Endothelial cell of umbilical vein (primary cell): ENCODE data around the gene ERCC4. TPM values are rescaled to one million over a fixed set of nuclear protein-coding genes. Genes with fewer than 3 reads are reported as not detected.

ENCODE experiments used
- BruUV-seq: library from RNA; stranded (reverse); fragments of 400-500 nt; replicated peaks from 2 replicates; lab custom pipeline; 2021; lab: Mats Ljungman, UMichigan
- CTCF ChIA-PET: fragments of 300-600, 350-600 bp; sonication (Branson Sonifier 250); formaldehyde crosslinking; loops from one replicate; lab custom pipeline; 2021; ENCODE audit warnings: antibody characterized with exemption, inconsistent platforms; lab: Charles Lee
- POLR2A ChIA-PET: fragments of 300-600, 350-600 bp; sonication (Branson Sonifier 250); formaldehyde crosslinking; loops from one replicate; lab custom pipeline; 2021; ENCODE audit warnings: antibody characterized with exemption, inconsistent platforms; lab: Charles Lee
- DNase-seq: peaks from one replicate; pipeline ENCODE4 v3.0.0-alpha.2; 2011; ENCODE audit warnings: low read depth, low spot score
- FAIRE-seq: peaks from 2 replicates; lab custom pipeline; 2011; peaks lifted over from hg19 to GRCh38; lab: Jason Lieb, UNC
- H2AFZ ChIP-seq: 2 replicates; pipeline ENCODE4 v1.6.0; 2012; ENCODE audit warnings: low read depth, low read length, control low read depth, inconsistent platforms
- H3K27ac ChIP-seq: 2 replicates; pipeline ENCODE4 v1.5.1; 2011; ENCODE audit warnings: low read depth, mild to moderate bottlenecking, control low read depth, low read length, moderate library complexity; ENCODE audit not compliant: insufficient read depth
- H3K27me3 ChIP-seq, 2 experiments: 2 replicates each; pipeline versions ENCODE4 v1.6.0 to v1.6.1; 2011; ENCODE audit warnings: low read length in 2 of 2, mixed read lengths in 1 of 2; ENCODE audit not compliant: control insufficient read depth in 2 of 2, insufficient read depth in 2 of 2
- H3K36me3 ChIP-seq, 2 experiments: 2 replicates in 1 of 2; 3 replicates in 1 of 2; pipeline ENCODE4 v1.5.1; 2011; ENCODE audit warnings: low read length in 2 of 2, mild to moderate bottlenecking in 1 of 2, moderate library complexity in 1 of 2; ENCODE audit not compliant: control insufficient read depth in 2 of 2, insufficient read depth in 2 of 2; ENCODE audit errors: extremely low read depth in 1 of 2
- H3K4me1 ChIP-seq: 3 replicates; pipeline ENCODE4 v1.5.1; 2011; ENCODE audit warnings: mild to moderate bottlenecking, low read length; ENCODE audit not compliant: control insufficient read depth, insufficient read depth; ENCODE audit errors: extremely low read depth
- H3K4me2 ChIP-seq: 2 replicates; pipeline ENCODE4 v1.6.1; 2011; ENCODE audit warnings: low read length, control low read depth, mixed read lengths; ENCODE audit not compliant: insufficient read depth
- H3K4me3 ChIP-seq, 3 experiments: fragments of 200-600 bp in 1 of 3; sonication (generic), shearing (Covaris generic) in 1 of 3; replicated peaks in 1 of 3; 2 replicates each; pipeline ENCODE4 v1.5.1; 2011 to 2016; ENCODE audit warnings: control low read depth in 3 of 3, low read length in 3 of 3, mild to moderate bottlenecking in 2 of 3, inconsistent platforms in 1 of 3, low read depth in 1 of 3, moderate library complexity in 1 of 3; ENCODE audit not compliant: insufficient read depth in 1 of 3
- H3K79me2 ChIP-seq: 2 replicates; pipeline ENCODE4 v1.6.0; 2012; ENCODE audit warnings: low read length, inconsistent platforms; ENCODE audit not compliant: control insufficient read depth, insufficient read depth
- H3K9ac ChIP-seq: replicated peaks from 2 replicates; pipeline ENCODE3; 2011; ENCODE audit warnings: low read length, control low read depth; ENCODE audit not compliant: insufficient read depth; ENCODE audit errors: extremely low read depth
- H3K9me1 ChIP-seq: replicated peaks from 3 replicates; pipeline ENCODE4 v1.6.0; 2011; ENCODE audit warnings: mild to moderate bottlenecking, low read length; ENCODE audit not compliant: control insufficient read depth, insufficient read depth; ENCODE audit errors: extremely low read depth
- H3K9me3 ChIP-seq: replicated peaks from 2 replicates; pipeline ENCODE4 v1.5.1; 2012; ENCODE audit warnings: low read length, inconsistent platforms; ENCODE audit not compliant: control insufficient read depth, insufficient read depth
- H4K20me1 ChIP-seq: replicated peaks from 2 replicates; pipeline ENCODE3; 2011; ENCODE audit warnings: mild to moderate bottlenecking, low read length; ENCODE audit not compliant: control insufficient read depth, insufficient read depth; ENCODE audit errors: extremely low read depth
- CTCF ChIP-seq, 2 donors: IDR thresholded peaks; 1 replicate in 1 of 2; 2 replicates in 1 of 2; pipeline ENCODE4 v1.5.1; 2011; ENCODE audit warnings: low read length in 2 of 2, mild to moderate bottlenecking in 2 of 2, moderate library complexity in 2 of 2, control low read depth in 1 of 2, inconsistent platforms in 1 of 2, low read depth in 1 of 2; ENCODE audit not compliant: insufficient read depth in 1 of 2; ENCODE audit errors: extremely low read depth in 1 of 2
- EZH2 ChIP-seq: IDR thresholded peaks from 2 replicates; pipeline ENCODE4 v1.6.1; 2012; ENCODE audit warnings: borderline replicate concordance, low read depth, mild to moderate bottlenecking, moderate library complexity, low read length, inconsistent platforms; ENCODE audit not compliant: severe bottlenecking
- FOS ChIP-seq: IDR thresholded peaks from 2 replicates; pipeline ENCODE4 v1.6.1; 2011; ENCODE audit warnings: mild to moderate bottlenecking, low read length, moderate library complexity, borderline replicate concordance; ENCODE audit not compliant: insufficient read depth
- GATA2 ChIP-seq: IDR thresholded peaks from 2 replicates; pipeline ENCODE4 v1.7.0; 2011; ENCODE audit warnings: low read depth, mild to moderate bottlenecking, moderate library complexity, mixed read lengths, low read length; ENCODE audit not compliant: insufficient read length, insufficient read depth
- JUN ChIP-seq: IDR thresholded peaks from 2 replicates; pipeline ENCODE4 v1.6.1; 2011; ENCODE audit warnings: borderline replicate concordance, low read depth; ENCODE audit not compliant: insufficient read length, insufficient read depth
- MAX ChIP-seq: IDR thresholded peaks from 2 replicates; pipeline ENCODE4 v1.6.1; 2011; ENCODE audit not compliant: insufficient read depth, insufficient read length
- MYC ChIP-seq: IDR thresholded peaks from one replicate; pipeline ENCODE4 v1.6.1; 2011; ENCODE audit warnings: mild to moderate bottlenecking, low read depth, low read length
- POLR2A ChIP-seq: IDR thresholded peaks from 2 replicates; pipeline ENCODE4 v1.6.1; 2012; ENCODE audit warnings: low read depth, mild to moderate bottlenecking, control low read depth, low read length
- POLR2AphosphoS5 ChIP-seq: IDR thresholded peaks from 2 replicates; pipeline ENCODE4 v1.6.1; 2012; ENCODE audit warnings: low read depth, mild to moderate bottlenecking, control low read depth, low read length, moderate library complexity; ENCODE audit not compliant: insufficient read depth
- dilution Hi-C: fragments of 300-500 bp; cut with MboI; formaldehyde crosslinking; loops from one replicate; pipeline ENCODE4 v1.15.0; 2019; ENCODE audit warnings: low sequenced_read_pairs; ENCODE audit not compliant: extremely low pct_ligation_motif_present
- intact Hi-C: fragments of 100-400 bp; cut with micrococcal nuclease; formaldehyde crosslinking; loops from one replicate; pipeline ENCODE4 v1.10.0; 2022
- polyA plus RNA-seq, 4 experiments: library from polyadenylated mRNA; depleted of rRNA in 3 of 4; stranded (reverse) in 3 of 4; unstranded in 1 of 4; fragments of >200 nt; gene quantifications; 2 replicates each; pipeline versions ENCODE4 v1.2.1 to v1.2.3, GENCODE V29; 2011 to 2012; ENCODE audit warnings: missing spikeins in 1 of 4
- total RNA-seq: library from RNA; stranded (reverse); gene quantifications from 2 replicates; pipeline ENCODE4 v1.2.3, GENCODE V29; 2021

Gene ERCC4
- total and polyA plus RNA-seq, 2 donors (not counting 3 experiments of a cell fraction or from before 2014, with no cell fraction given), result 4.9 to 17.1 TPM

DNA sequence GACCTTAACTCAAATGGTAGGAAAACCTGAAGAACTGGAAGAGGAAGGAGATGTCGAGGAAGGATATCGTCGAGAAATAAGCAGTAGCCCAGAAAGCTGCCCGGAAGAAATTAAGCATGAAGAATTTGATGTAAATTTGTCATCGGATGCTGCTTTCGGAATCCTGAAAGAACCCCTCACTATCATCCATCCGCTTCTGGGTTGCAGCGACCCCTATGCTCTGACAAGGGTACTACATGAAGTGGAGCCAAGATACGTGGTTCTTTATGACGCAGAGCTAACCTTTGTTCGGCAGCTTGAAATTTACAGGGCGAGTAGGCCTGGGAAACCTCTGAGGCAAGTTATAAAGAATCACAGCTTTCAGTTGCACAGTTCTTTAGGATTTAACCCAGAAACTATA lies 15.5 kb downstream of the ERCC4 start:
- FAIRE-seq (peak; percentile 37), DNase-seq (no peak)
- BruUV-seq, result no TSS peak
- Histone ChIP-seq H3K4me1 (no peaks in the 10 kb centered on the region), H3K9me1 (no peaks in the 10 kb centered on the region), H3K27me3 (no peaks in the 10 kb centered on the region), H3K4me3 (no peak overlapping the region), H3K27ac (no peak overlapping the region), H3K9me3 (no peaks in the 10 kb centered on the region), H3K4me2 (no peak overlapping the region), H2AFZ (no peak overlapping the region), H3K36me3 (peaks cover 6 to 9% of the 10 kb centered on the region in 2 experiments), H3K79me2 (no peaks in the 10 kb centered on the region), H3K9ac (no peak overlapping the region), H4K20me1 (no peaks in the 10 kb centered on the region)
- TF ChIP-seq CTCF (IDR thresholded peaks at IDR 0.05; ENCODE audit: extremely low read depth in 1 of 2, insufficient read depth in 1 of 2, low read depth in 1 of 2, low read length in 2 of 2) (peak; percentile 50 to 58), POLR2A (no peak)
- dilution Hi-C loops, result loop anchor here (25.0 kb wide), 1 partner anchor 302 kb away; no protein-coding TSS in a partner anchor
- ChIA-PET POLR2A (no interaction called here), CTCF (interaction anchor here (1.2 to 2.2 kb wide), 5 partner anchors 10 to 261 kb away, joined by 3 to 11 read pairs (median 7); partner anchors contain the start of gene ERCC4)
- intact Hi-C loops, result loop anchor here (2.0 kb wide), 1 partner anchor 135 kb away; the partner anchor contains the start of gene MRTFB

- TF ChIP-seq MAX (no peak), FOS (no peak), POLR2AphosphoS5 (no peak), GATA2 (no peak), POLR2A (no peak), CTCF (IDR thresholded peaks at IDR 0.05; ENCODE audit: extremely low read depth in 1 of 2, insufficient read depth in 1 of 2, low read depth in 1 of 2, low read length in 2 of 2) (no peak), EZH2 (no peak), JUN (no peak), MYC (no peak)
- H3K36me3 ChIP-seq, result peaks cover 6 to 9% of the 10 kb centered on the region in 2 experiments
- intact Hi-C loops (no loop called here), dilution Hi-C loops (loop anchor here (25.0 kb wide), 1 partner anchor 301 kb away; no protein-coding TSS in a partner anchor)
- H3K4me1 ChIP-seq, result no peaks in the 10 kb centered on the region
- H3K4me3 ChIP-seq, result no peak overlapping the region
- no peak overlapping the region for H3K9ac ChIP-seq
- no peaks in the 10 kb centered on the region for H3K9me3 ChIP-seq
- H3K9me1 ChIP-seq, result no peaks in the 10 kb centered on the region
- no peak overlapping the region for H3K4me2 ChIP-seq
- H2AFZ ChIP-seq, result no peak overlapping the region
- H3K27me3 ChIP-seq, result no peaks in the 10 kb centered on the region
- CTCF ChIA-PET, result interaction anchor here (0.8 to 2.2 kb wide), 5 partner anchors 12 to 261 kb away, joined by 3 to 11 read pairs (median 3); no protein-coding TSS in a partner anchor
- no peaks in the 10 kb centered on the region for H3K79me2 ChIP-seq
- POLR2A ChIA-PET, result interaction anchor here (0.7 kb wide), 1 partner anchor 613 kb away, joined by 6 read pairs; no protein-coding TSS in a partner anchor
- no peaks in the 10 kb centered on the region for H4K20me1 ChIP-seq
- no TSS peak for BruUV-seq
- H3K27ac ChIP-seq, result no peak overlapping the region
- no peak for DNase-seq
- FAIRE-seq, result no peak
Observed at GRCh38 chr16:13936155-13936554, 16.2 kb downstream of the ERCC4 start.
